IPS-20b (cell line): ENCODE results near the gene BPIFB6.

Source experiments
- H3K27ac ChIP-seq: one replicate; pipeline ENCODE4 v1.5.1; 2013; ENCODE audit warnings: low read length
- H3K27me3 ChIP-seq: 2 replicates; pipeline ENCODE4 v1.6.1; 2013; ENCODE audit warnings: mild to moderate bottlenecking, low read length, inconsistent platforms; ENCODE audit not compliant: insufficient read depth
- H3K36me3 ChIP-seq: 2 replicates; pipeline ENCODE4 v1.6.1; 2013; ENCODE audit warnings: low read depth, mild to moderate bottlenecking, inconsistent platforms, low read length, moderate library complexity; ENCODE audit not compliant: insufficient read depth
- H3K4me1 ChIP-seq: 2 replicates; pipeline ENCODE4 v1.6.1; 2013; ENCODE audit warnings: mild to moderate bottlenecking, control low read depth, inconsistent platforms, low read length, moderate library complexity; ENCODE audit not compliant: insufficient read depth
- H3K4me3 ChIP-seq: 2 replicates; pipeline ENCODE4 v1.5.1; 2013; ENCODE audit warnings: mild to moderate bottlenecking, low read length, inconsistent platforms
- H3K9ac ChIP-seq: 2 replicates; pipeline ENCODE4 v1.6.1; 2013; ENCODE audit warnings: low read depth, mild to moderate bottlenecking, inconsistent platforms, low read length, moderate library complexity
- H3K9me3 ChIP-seq: 2 replicates; pipeline ENCODE4 v1.6.1; 2013; ENCODE audit warnings: mild to moderate bottlenecking, low read depth, low read length, inconsistent platforms; ENCODE audit not compliant: insufficient read depth

BPIFB6 gene

GRCh38 chr20:33005132-33005566 lies 26.3 kb upstream of the BPIFB6 start:
- H3K4me3 ChIP-seq: no peak overlapping the region
- no peaks in the 10 kb centered on the region for H3K4me1 ChIP-seq
- H3K27me3 ChIP-seq: no peaks in the 10 kb centered on the region
- no peaks in the 10 kb centered on the region; the same call in 1 of the 2 replicates for H3K9me3 ChIP-seq
- H3K36me3 ChIP-seq: no peaks in the 10 kb centered on the region
- H3K27ac ChIP-seq: no peak overlapping the region
- no peak overlapping the region for H3K9ac ChIP-seq

- no peaks in the 10 kb centered on the region for H3K36me3 ChIP-seq
- H3K9ac ChIP-seq: no peak overlapping the region
- no peak overlapping the region for H3K27ac ChIP-seq
- no peaks in the 10 kb centered on the region for H3K4me1 ChIP-seq
- H3K9me3 ChIP-seq: no peaks in the 10 kb centered on the region; the same call in 1 of the 2 replicates
- H3K4me3 ChIP-seq: no peak overlapping the region
- no peaks in the 10 kb centered on the region for H3K27me3 ChIP-seq
These were observed 25.3 kb upstream of the BPIFB6 start for GRCh38 chr20:33005908-33006775.

GRCh38 chr20:33006776-33007375 lies 24.6 kb upstream of the BPIFB6 start:
- no peaks in the 10 kb centered on the region; the same call in 1 of the 2 replicates for H3K9me3 ChIP-seq
- H3K4me1 ChIP-seq: no peaks in the 10 kb centered on the region
- H3K27me3 ChIP-seq: no peaks in the 10 kb centered on the region
- no peaks in the 10 kb centered on the region for H3K36me3 ChIP-seq
- H3K4me3 ChIP-seq: no peak overlapping the region
- no peak overlapping the region for H3K27ac ChIP-seq
- no peak overlapping the region for H3K9ac ChIP-seq

GRCh38 chr20:33007376-33008335 lies 23.8 kb upstream of the BPIFB6 start, which contains the start of gene BPIFB2:
Gene BPIFB2 (plus strand): TSS chr20:33007704. CDS start chr20:33008575, 871 bp downstream.
- Histone ChIP-seq H3K36me3 (no peaks in the 10 kb centered on the region), H3K27me3 (no peaks in the 10 kb centered on the region), H3K9ac (no peak within 1 kb of the TSS), H3K4me3 (no peak within 1 kb of the TSS), H3K9me3 (no peaks in the 10 kb centered on the region; the same call in 1 of the 2 replicates), H3K27ac (no peak within 1 kb of the TSS), H3K4me1 (no peaks in the 10 kb centered on the region)

- no peaks in the 10 kb centered on the region for H3K36me3 ChIP-seq
- no peaks in the 10 kb centered on the region for H3K27me3 ChIP-seq
- H3K9me3 ChIP-seq: no peaks in the 10 kb centered on the region; the same call in 1 of the 2 replicates
- H3K4me3 ChIP-seq: no peak overlapping the region
- no peak overlapping the region for H3K9ac ChIP-seq
- no peak overlapping the region for H3K27ac ChIP-seq
- no peaks in the 10 kb centered on the region for H3K4me1 ChIP-seq
These were observed 22.9 kb upstream of the BPIFB6 start for GRCh38 chr20:33008336-33009213.

- Histone ChIP-seq H3K27me3 (no peaks in the 10 kb centered on the region), H3K36me3 (no peaks in the 10 kb centered on the region), H3K27ac (no peak overlapping the region), H3K9me3 (no peaks in the 10 kb centered on the region; the same call in 1 of the 2 replicates), H3K4me1 (no peaks in the 10 kb centered on the region), H3K9ac (no peak overlapping the region), H3K4me3 (no peak overlapping the region)
These were observed 22.0 kb upstream of the BPIFB6 start for GRCh38 chr20:33009214-33010132.

GRCh38 chr20:33010133-33010504 lies 21.3 kb upstream of the BPIFB6 start:
- H3K27ac ChIP-seq: no peak overlapping the region
- H3K9me3 ChIP-seq: no peaks in the 10 kb centered on the region; the same call in 1 of the 2 replicates
- H3K9ac ChIP-seq: no peak overlapping the region
- H3K4me3 ChIP-seq: no peak overlapping the region
- H3K36me3 ChIP-seq: no peaks in the 10 kb centered on the region
- H3K27me3 ChIP-seq: no peaks in the 10 kb centered on the region
- no peaks in the 10 kb centered on the region for H3K4me1 ChIP-seq

GRCh38 chr20:33010674-33011449 lies 20.6 kb upstream of the BPIFB6 start:
- no peak overlapping the region for H3K4me3 ChIP-seq
- H3K36me3 ChIP-seq: no peaks in the 10 kb centered on the region
- H3K27me3 ChIP-seq: no peaks in the 10 kb centered on the region
- no peak overlapping the region for H3K27ac ChIP-seq
- H3K9me3 ChIP-seq: no peaks in the 10 kb centered on the region
- H3K9ac ChIP-seq: no peak overlapping the region
- H3K4me1 ChIP-seq: no peaks in the 10 kb centered on the region

GRCh38 chr20:33012327-33013189 lies 18.9 kb upstream of the BPIFB6 start:
- no peaks in the 10 kb centered on the region for H3K9me3 ChIP-seq
- H3K9ac ChIP-seq: no peak overlapping the region
- H3K27me3 ChIP-seq: no peaks in the 10 kb centered on the region
- no peaks in the 10 kb centered on the region for H3K36me3 ChIP-seq
- H3K4me3 ChIP-seq: no peak overlapping the region
- no peaks in the 10 kb centered on the region for H3K4me1 ChIP-seq
- no peak overlapping the region for H3K27ac ChIP-seq
